GM19468 (cell line): ENCODE results near the gene SNX25.
A peak's percentile ranks its signal among the peaks of the same experiment; 100 is the strongest.
"Not testable (repeated sequence)": the region's sequence is repeated elsewhere in the genome, so short reads cannot be mapped to it uniquely, and the experiment has no call there.

Experiments
- ATAC-seq: cut with Tn5 transposase; IDR thresholded peaks from one replicate; pipeline ENCODE4 v1.9.1; 2021; ENCODE audit warnings: mild to moderate bottlenecking, moderate library complexity, moderate number of reproducible peaks; ENCODE audit not compliant: unreplicated experiment; ENCODE audit errors: extremely low read depth

The SNX25 gene

GRCh38 chr4:185204238-185204910, 5.0 kb upstream of the SNX25 start:
- ATAC-seq = no peak

GRCh38 chr4:185205073-185205472, 4.3 kb upstream of the SNX25 start:
- ATAC-seq = not testable (repeated sequence)

GRCh38 chr4:185205697-185206342, 3.6 kb upstream of the SNX25 start:
- no peak for ATAC-seq

GRCh38 chr4:185207466-185207865, 1.9 kb upstream of the SNX25 start:
- ATAC-seq = no peak

GRCh38 chr4:185209852-185210101, 379 bp downstream of the SNX25 start:
- peak; percentile 0 for ATAC-seq

GRCh38 chr4:185210102-185210981, 944 bp downstream of the SNX25 start:
- peak; percentile 9 for ATAC-seq

GRCh38 chr4:185211035-185211434, 1.6 kb downstream of the SNX25 start:
- no peak for ATAC-seq

- ATAC-seq = no peak
Observed at GRCh38 chr4:185211641-185212040, 2.2 kb downstream of the SNX25 start.

- no peak for ATAC-seq
Observed at GRCh38 chr4:185212581-185212980, 3.2 kb downstream of the SNX25 start.

GRCh38 chr4:185213877-185214276, 4.5 kb downstream of the SNX25 start:
- peak; percentile 22 for ATAC-seq

- ATAC-seq = no peak
Observed at GRCh38 chr4:185215261-185215660, 5.9 kb downstream of the SNX25 start.

- ATAC-seq = no peak
Observed at GRCh38 chr4:185217408-185217975, 8.1 kb downstream of the SNX25 start.

GRCh38 chr4:185218312-185218711, 8.9 kb downstream of the SNX25 start:
- ATAC-seq = no peak

GRCh38 chr4:185219551-185220344, 10.3 kb downstream of the SNX25 start:
- ATAC-seq = peak; percentile 51

- ATAC-seq = no peak
Observed at GRCh38 chr4:185221491-185221890, 12.1 kb downstream of the SNX25 start.

- ATAC-seq = no peak
Observed at GRCh38 chr4:185221912-185222311, 12.5 kb downstream of the SNX25 start.

- ATAC-seq = no peak
Observed at GRCh38 chr4:185222598-185222997, 13.2 kb downstream of the SNX25 start.

GRCh38 chr4:185224597-185224996, 15.2 kb downstream of the SNX25 start:
- no peak for ATAC-seq

GRCh38 chr4:185225940-185226339, 16.5 kb downstream of the SNX25 start:
- ATAC-seq = no peak

GRCh38 chr4:185227131-185227551, 17.7 kb downstream of the SNX25 start:
- no peak for ATAC-seq
